ENCODE measurements around the gene NPEPPS. TPM values are rescaled to one million over a fixed set of nuclear protein-coding genes. Genes with fewer than 3 reads are reported as not detected.

The NPEPPS gene
- 32.6 and 43.2 TPM in 2 replicates for total RNA-seq (2014; rRNA removed; shearing (Covaris generic))

GRCh38 chr17:47530557-47531232 lies at the start of gene NPEPPS:
TSS of gene NPEPPS (plus strand) at chr17:47531108. CDS start at chr17:47531301, 193 bp downstream.

GRCh38 chr17:47649153-47649971 lies 118.5 kb downstream of the NPEPPS start, which contains the start of gene KPNB1:
TSS of gene KPNB1 (plus strand) at chr17:47649919. CDS start at chr17:47650245, 326 bp downstream.

Small RNAs within 50 kb of the gene (small RNA-seq; reads per million reads assigned to genes)
- not detected for gene RF00019

Other genes starting within 250 kb of the NPEPPS start
- gene EFCAB13, start 207.2 kb upstream of the NPEPPS start, total RNA-seq (2014; rRNA removed; shearing (Covaris generic)), result 4.6 and 8.4 TPM in 2 replicates
- 293 and 396 TPM in 2 replicates for gene KPNB1, start 118.8 kb downstream of the NPEPPS start, total RNA-seq (2014; rRNA removed; shearing (Covaris generic))
- gene TBKBP1, start 163.1 kb downstream of the NPEPPS start, total RNA-seq (2014; rRNA removed; shearing (Covaris generic)), result 4.7 and 10.4 TPM in 2 replicates
- gene TBX21, start 202.1 kb downstream of the NPEPPS start, total RNA-seq (2014; rRNA removed; shearing (Covaris generic)), result not detected in 2 replicates

All from A375 (cell line).